ENCODE measurements around the gene IL17B. TPM values are rescaled to one million over a fixed set of nuclear protein-coding genes. Genes with fewer than 3 reads are reported as not detected.

Gene IL17B
- total and polyA plus RNA-seq, 2 of the 8 experiments (the other 6 are each of a cell fraction or from before 2014, with no cell fraction given), result 0.18 TPM; not detected in 1

- no peak for TF ChIP-seq CTCF (IDR thresholded peaks at IDR 0.05; ENCODE audit: control extremely low read depth in 1 of 3, insufficient read depth in 1 of 3, low read depth in 1 of 3, low read length in 3 of 3)
- TF ChIP-seq YY1 (IDR thresholded peaks at IDR 0.05; ENCODE audit: low read depth, low read length), result no peak
- no peak for TF ChIP-seq MAFK (IDR thresholded peaks at IDR 0.05; ENCODE audit: low read depth, low read length)
- no peak for TF ChIP-seq EP300 (IDR thresholded peaks at IDR 0.05; ENCODE audit: borderline replicate concordance in 1 of 2, low read depth in 2 of 2, low read length in 2 of 2)
- TF ChIP-seq RBBP5 (IDR thresholded peaks at IDR 0.05; ENCODE audit: borderline replicate concordance, low read depth, low read length), result no peak
Measured at GRCh38 chr5:149379818-149380374, 804 bp upstream of the IL17B start (continued).

Data from H1 (cell line).